Mucosa of stomach (tissue), 1 donor: ENCODE results near the gene MIER2.

Source experiments
- H3K27me3 ChIP-seq: one replicate; pipeline ENCODE4 v1.7.0; 2013; ENCODE audit warnings: mild to moderate bottlenecking, low read length; ENCODE audit not compliant: control insufficient read depth, insufficient read depth
- H3K36me3 ChIP-seq: one replicate; pipeline ENCODE4 v1.7.0; 2013; ENCODE audit warnings: low read length; ENCODE audit not compliant: control insufficient read depth, insufficient read depth
- H3K4me1 ChIP-seq: one replicate; pipeline ENCODE4 v1.7.0; 2013; ENCODE audit warnings: mild to moderate bottlenecking, low read length; ENCODE audit not compliant: control insufficient read depth, insufficient read depth
- H3K4me3 ChIP-seq: one replicate; pipeline ENCODE4 v1.7.0; 2013; ENCODE audit warnings: low read length
- H3K9ac ChIP-seq: one replicate; pipeline ENCODE4 v1.7.0; 2013; ENCODE audit warnings: mild to moderate bottlenecking, low read length, moderate library complexity
- H3K9me3 ChIP-seq: one replicate; pipeline ENCODE4 v1.7.0; 2013; ENCODE audit warnings: mild to moderate bottlenecking, low read length, moderate library complexity; ENCODE audit not compliant: control insufficient read depth
- donor health status: Pancreatic carcinoma.

Gene MIER2

GRCh38 chr19:335072-335471, 9.5 kb downstream of the MIER2 start:
- Histone ChIP-seq H3K27me3 (no peaks in the 10 kb centered on the region), H3K4me3 (no peak overlapping the region), H3K9ac (no peak overlapping the region), H3K9me3 (no peaks in the 10 kb centered on the region), H3K36me3 (peaks cover 8% of the 10 kb centered on the region), H3K4me1 (no peaks in the 10 kb centered on the region)

DNA sequence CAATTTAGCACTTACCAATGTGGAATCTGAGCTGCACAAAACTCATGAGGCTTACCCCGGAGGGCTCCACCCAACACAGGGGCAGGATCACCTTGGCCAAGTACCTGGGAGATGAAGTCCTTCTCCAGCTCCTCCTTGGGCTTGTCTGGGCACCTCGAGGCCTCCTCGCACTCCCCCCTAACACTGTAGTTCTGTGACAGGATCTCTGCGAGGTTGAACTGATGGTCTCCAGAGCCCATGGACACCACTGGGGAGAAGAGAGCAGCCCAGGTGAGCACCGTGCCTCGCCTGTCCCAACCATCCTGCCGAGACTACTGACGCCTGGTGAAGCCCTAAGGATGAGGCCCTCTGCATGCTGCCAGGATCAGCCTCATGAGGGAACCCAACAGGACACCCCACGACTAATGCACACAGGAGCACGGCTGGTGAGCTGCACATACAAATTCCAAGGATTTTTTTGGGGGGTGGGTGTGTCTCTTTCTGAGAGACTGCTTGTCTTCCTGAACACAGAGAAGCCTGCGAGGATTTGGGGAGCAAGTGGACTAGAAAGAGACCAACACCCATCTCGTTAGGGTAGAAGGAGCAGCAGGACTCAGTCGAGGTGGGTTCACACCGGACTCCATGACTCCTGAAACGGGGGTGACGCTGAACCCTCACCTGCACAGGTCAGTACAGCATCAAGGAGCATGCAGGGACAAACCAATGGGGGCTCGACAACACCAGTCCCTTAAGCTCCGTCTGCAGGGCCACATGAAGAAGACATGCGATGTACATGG, 10.1 kb downstream of the MIER2 start:
- H3K36me3 ChIP-seq = peaks cover 8% of the 10 kb centered on the region
- H3K4me3 ChIP-seq = no peak overlapping the region
- H3K9ac ChIP-seq = no peak overlapping the region
- no peaks in the 10 kb centered on the region for H3K4me1 ChIP-seq
- H3K27me3 ChIP-seq = no peaks in the 10 kb centered on the region
- no peaks in the 10 kb centered on the region for H3K9me3 ChIP-seq

- H3K27me3 ChIP-seq = no peaks in the 10 kb centered on the region
- H3K36me3 ChIP-seq = peaks cover 25% of the 10 kb centered on the region
- no peak overlapping the region for H3K4me3 ChIP-seq
- no peak overlapping the region for H3K9ac ChIP-seq
- no peaks in the 10 kb centered on the region for H3K4me1 ChIP-seq
- H3K9me3 ChIP-seq = no peaks in the 10 kb centered on the region
Observed at GRCh38 chr19:330503-330902, 14.1 kb downstream of the MIER2 start.

DNA sequence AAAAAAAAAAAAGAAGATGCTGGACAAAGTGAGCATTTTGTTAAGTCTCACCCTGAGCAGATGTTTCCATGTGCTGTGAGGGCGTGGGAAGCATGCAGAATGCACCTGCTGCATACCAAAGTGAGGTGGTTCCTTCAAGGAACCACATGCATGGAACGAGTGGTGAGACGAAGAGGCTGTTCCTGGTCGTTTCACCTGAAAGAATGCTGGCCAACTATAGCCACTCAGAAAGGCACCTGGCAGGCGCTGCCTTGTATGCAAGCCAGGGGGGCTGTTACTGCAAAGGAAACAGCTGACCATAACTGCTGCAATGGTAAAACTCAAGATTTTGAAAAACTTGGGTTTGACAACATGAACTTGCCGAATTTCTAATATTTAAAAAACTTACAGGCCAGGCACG, 14.7 kb downstream of the MIER2 start:
- no peaks in the 10 kb centered on the region for H3K27me3 ChIP-seq
- H3K4me3 ChIP-seq = no peak overlapping the region
- H3K9me3 ChIP-seq = no peaks in the 10 kb centered on the region
- no peak overlapping the region for H3K9ac ChIP-seq
- H3K36me3 ChIP-seq = peaks cover 25% of the 10 kb centered on the region
- no peaks in the 10 kb centered on the region for H3K4me1 ChIP-seq

DNA sequence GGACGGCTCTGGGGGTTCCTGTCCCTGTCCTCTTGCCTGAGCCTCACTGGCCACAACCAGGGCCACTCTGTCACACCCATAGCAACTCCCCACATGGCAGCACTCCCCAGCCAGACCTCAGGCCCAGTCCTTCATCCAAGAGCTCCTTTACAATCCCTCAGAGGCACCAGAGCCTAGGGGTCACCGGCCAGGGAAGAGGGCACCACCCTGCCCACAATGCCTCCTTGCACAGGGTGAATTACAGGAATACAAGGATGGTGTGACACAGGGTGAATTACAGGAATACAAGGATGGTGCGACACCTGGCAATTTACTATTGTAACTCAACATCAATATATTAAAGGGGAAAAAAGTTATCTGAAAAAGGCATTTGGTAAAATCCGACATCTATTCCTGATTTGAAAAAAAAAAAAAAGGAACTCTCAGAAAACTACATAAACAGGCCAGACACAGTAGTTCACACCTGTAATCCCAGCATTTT, 16.5 kb downstream of the MIER2 start:
- Histone ChIP-seq H3K27me3 (no peaks in the 10 kb centered on the region), H3K9ac (no peak overlapping the region), H3K9me3 (no peaks in the 10 kb centered on the region), H3K4me1 (no peaks in the 10 kb centered on the region), H3K4me3 (no peak overlapping the region), H3K36me3 (peaks cover 25% of the 10 kb centered on the region)

DNA sequence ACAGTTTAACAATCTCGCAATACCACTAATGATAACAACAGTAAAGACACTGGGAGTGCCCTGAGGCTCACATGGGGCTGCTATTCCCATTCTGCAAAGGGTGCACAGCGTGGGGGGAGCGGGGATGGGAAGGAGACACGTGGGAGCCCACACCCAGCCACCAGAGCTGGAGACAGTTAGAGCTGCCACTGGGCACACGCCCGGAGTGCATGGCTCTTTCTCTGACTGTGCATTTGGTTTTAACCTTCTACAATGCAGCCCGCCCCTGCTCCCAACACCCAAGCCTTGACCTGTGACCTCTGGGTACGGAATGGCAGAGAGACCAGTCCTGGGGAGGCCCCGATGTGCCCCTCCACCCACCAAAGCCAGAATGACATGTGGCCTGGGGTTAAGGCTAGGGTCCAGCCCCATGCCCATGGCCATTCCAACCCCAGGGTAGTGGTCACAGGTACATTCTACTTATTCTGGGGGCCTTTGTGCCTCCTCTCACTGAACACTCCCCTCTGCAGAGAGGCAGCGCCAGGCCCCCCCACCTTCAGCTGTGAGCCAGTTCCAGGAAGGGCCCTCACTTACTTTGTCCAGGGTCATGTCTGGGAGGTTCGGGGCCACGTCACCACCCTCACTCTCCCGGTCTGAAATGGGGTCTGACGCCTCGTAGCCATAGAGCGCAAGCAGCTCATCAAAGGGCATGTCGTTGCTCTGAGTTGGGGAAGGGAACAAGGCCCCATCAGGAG, 17.1 kb downstream of the MIER2 start:
- Histone ChIP-seq H3K9ac (no peak overlapping the region), H3K27me3 (no peaks in the 10 kb centered on the region), H3K4me3 (no peak overlapping the region), H3K4me1 (no peaks in the 10 kb centered on the region), H3K36me3 (peaks cover 25% of the 10 kb centered on the region), H3K9me3 (no peaks in the 10 kb centered on the region)

GRCh38 chr19:326871-327270, 17.7 kb downstream of the MIER2 start:
- peaks cover 25% of the 10 kb centered on the region for H3K36me3 ChIP-seq
- no peaks in the 10 kb centered on the region for H3K4me1 ChIP-seq
- H3K9me3 ChIP-seq = no peaks in the 10 kb centered on the region
- no peak overlapping the region for H3K4me3 ChIP-seq
- no peaks in the 10 kb centered on the region for H3K27me3 ChIP-seq
- H3K9ac ChIP-seq = no peak overlapping the region

GRCh38 chr19:325937-326565, 18.5 kb downstream of the MIER2 start:
- Histone ChIP-seq H3K27me3 (no peaks in the 10 kb centered on the region), H3K9me3 (no peaks in the 10 kb centered on the region), H3K9ac (no peak overlapping the region), H3K36me3 (peaks cover 21% of the 10 kb centered on the region), H3K4me1 (no peaks in the 10 kb centered on the region), H3K4me3 (no peak overlapping the region)

- Histone ChIP-seq H3K36me3 (peaks cover 16% of the 10 kb centered on the region), H3K9ac (no peak overlapping the region), H3K9me3 (no peaks in the 10 kb centered on the region), H3K27me3 (no peaks in the 10 kb centered on the region), H3K4me1 (no peaks in the 10 kb centered on the region), H3K4me3 (no peak overlapping the region)
Observed at GRCh38 chr19:325173-325936, 19.2 kb downstream of the MIER2 start.

GRCh38 chr19:324716-325115, 19.9 kb downstream of the MIER2 start:
- no peak overlapping the region for H3K9ac ChIP-seq
- H3K9me3 ChIP-seq = no peaks in the 10 kb centered on the region
- H3K4me1 ChIP-seq = no peaks in the 10 kb centered on the region
- no peak overlapping the region for H3K4me3 ChIP-seq
- no peaks in the 10 kb centered on the region for H3K27me3 ChIP-seq
- H3K36me3 ChIP-seq = peaks cover 16% of the 10 kb centered on the region

DNA sequence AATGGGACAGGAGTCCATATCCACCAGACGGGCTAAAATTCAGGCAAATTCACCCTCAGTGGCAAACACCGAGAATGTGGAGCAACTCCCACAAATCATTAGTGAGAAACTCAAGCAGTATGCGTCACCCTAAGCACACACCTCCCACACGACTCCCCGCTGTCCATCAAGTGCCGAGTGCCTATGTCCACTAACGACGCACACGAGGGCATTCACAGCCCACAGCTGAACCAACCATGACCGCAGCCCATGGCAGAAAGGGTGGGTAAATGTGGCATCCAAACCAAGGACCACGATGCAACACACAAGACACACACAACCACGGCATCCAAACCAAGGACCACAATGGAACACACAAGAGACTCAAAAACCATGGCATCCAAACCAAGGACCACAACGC, 22.0 kb downstream of the MIER2 start:
- no peaks in the 10 kb centered on the region for H3K4me1 ChIP-seq
- no peak overlapping the region for H3K4me3 ChIP-seq
- no peaks in the 10 kb centered on the region for H3K36me3 ChIP-seq
- H3K27me3 ChIP-seq = no peaks in the 10 kb centered on the region
- no peak overlapping the region for H3K9ac ChIP-seq
- no peaks in the 10 kb centered on the region for H3K9me3 ChIP-seq

DNA sequence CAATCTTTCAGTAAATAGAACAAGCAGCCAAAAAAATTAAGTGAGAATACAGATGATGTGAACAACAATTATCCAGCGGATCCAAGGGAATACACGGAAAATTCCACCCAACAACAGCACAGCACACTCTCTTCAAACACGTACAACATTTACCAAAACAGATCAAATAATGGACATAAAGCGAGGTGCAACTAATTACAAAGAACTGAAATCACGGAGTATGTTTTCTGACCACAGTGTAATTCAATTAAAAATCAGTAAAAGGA, 26.2 kb downstream of the MIER2 start:
- Histone ChIP-seq H3K4me1 (no peaks in the 10 kb centered on the region), H3K9ac (no peak overlapping the region), H3K4me3 (no peak overlapping the region), H3K36me3 (no peaks in the 10 kb centered on the region), H3K9me3 (no peaks in the 10 kb centered on the region), H3K27me3 (no peaks in the 10 kb centered on the region)
